HEK293 (cell line): ENCODE measurements around the gene TRNP1.

Source experiments
- CTCF ChIP-seq: fragments of 450-650 bp; formaldehyde crosslinking; IDR thresholded peaks from 2 replicates; pipeline ENCODE4 v1.5.1; 2016; ENCODE audit warnings: missing biosample characterization, missing genetic modification characterization
- MYNN ChIP-seq: fragments of 450-650 bp; formaldehyde crosslinking; IDR thresholded peaks from 2 replicates; pipeline ENCODE4 v1.5.1; 2016; ENCODE audit warnings: missing biosample characterization, missing genetic modification characterization, borderline replicate concordance
- REST ChIP-seq: fragments of 450-650 bp; formaldehyde crosslinking; IDR thresholded peaks from 2 replicates; pipeline ENCODE4 v1.5.1; 2016; ENCODE audit warnings: missing biosample characterization, missing genetic modification characterization
- ZBTB48 ChIP-seq: fragments of 450-650 bp; formaldehyde crosslinking; IDR thresholded peaks from 2 replicates; pipeline ENCODE4 v1.5.1; 2016; ENCODE audit warnings: missing biosample characterization, missing genetic modification characterization
- ZNF148 ChIP-seq: fragments of 450-650 bp; formaldehyde crosslinking; IDR thresholded peaks from 2 replicates; pipeline ENCODE4 v1.5.0; 2017; ENCODE audit warnings: missing biosample characterization, missing genetic modification characterization, borderline replicate concordance
- ZNF341 ChIP-seq: fragments of 450-650 bp; formaldehyde crosslinking; IDR thresholded peaks from 2 replicates; pipeline ENCODE4; 2016; ENCODE audit warnings: low read depth, missing biosample characterization, missing genetic modification characterization
- ZNF391 ChIP-seq: fragments of 450-650 bp; formaldehyde crosslinking; IDR thresholded peaks from 2 replicates; pipeline ENCODE4 v1.5.1; 2016; ENCODE audit warnings: low read depth, missing biosample characterization, missing genetic modification characterization, borderline replicate concordance
- ZNF585B ChIP-seq: fragments of 450-650 bp; formaldehyde crosslinking; IDR thresholded peaks from 2 replicates; pipeline ENCODE4 v1.5.1; 2016; ENCODE audit warnings: missing biosample characterization, missing genetic modification characterization
- ZNF776 ChIP-seq: fragments of 450-650 bp; formaldehyde crosslinking; IDR thresholded peaks from 2 replicates; pipeline ENCODE4 v1.5.0; 2017; ENCODE audit warnings: missing biosample characterization, missing genetic modification characterization, borderline replicate concordance

- no peak for TF ChIP-seq REST (tag by site-specific recombination)
- no peak for TF ChIP-seq ZNF585B (tag by site-specific recombination)
- no peak for TF ChIP-seq MYNN (tag by site-specific recombination)
- TF ChIP-seq ZNF776, result no peak
- no peak for TF ChIP-seq ZNF391 (tag by site-specific recombination)
- no peak for TF ChIP-seq ZBTB48 (tag by site-specific recombination)
- TF ChIP-seq ZNF341 (tag by site-specific recombination), result no peak
- no peak for TF ChIP-seq ZNF148 (tag by site-specific recombination)
- no peak for TF ChIP-seq CTCF (tag by site-specific recombination)
These were observed 6.0 kb downstream of the TRNP1 start for GRCh38 chr1:26999440-26999987.
